Breast epithelium (tissue), 3 donors: ENCODE measurements around the gene ST8SIA5.

Experiments
- CTCF ChIP-seq, 3 donors: fragments of 450-650 bp; IDR thresholded peaks; one replicate each; pipeline ENCODE4 v1.5.1; 2016 to 2017; ENCODE audit warnings: antibody characterized with exemption in 3 of 3, mild to moderate bottlenecking in 3 of 3, moderate library complexity in 3 of 3
- POLR2AphosphoS5 ChIP-seq, 3 donors: sonication (generic); formaldehyde crosslinking; IDR thresholded peaks; one replicate each; pipeline ENCODE4 v1.6.1; 2017; ENCODE audit warnings: antibody characterized with exemption in 3 of 3

- TF ChIP-seq CTCF (IDR thresholded peaks at IDR 0.05) = no peak
- no peak for TF ChIP-seq POLR2AphosphoS5 (IDR thresholded peaks at IDR 0.05)
These were observed 135.0 kb downstream of the ST8SIA5 start for GRCh38 chr18:46621871-46622270.
